Measurements from ENCODE around the gene SPAG16.

- TF ChIP-seq, protein P1, sequence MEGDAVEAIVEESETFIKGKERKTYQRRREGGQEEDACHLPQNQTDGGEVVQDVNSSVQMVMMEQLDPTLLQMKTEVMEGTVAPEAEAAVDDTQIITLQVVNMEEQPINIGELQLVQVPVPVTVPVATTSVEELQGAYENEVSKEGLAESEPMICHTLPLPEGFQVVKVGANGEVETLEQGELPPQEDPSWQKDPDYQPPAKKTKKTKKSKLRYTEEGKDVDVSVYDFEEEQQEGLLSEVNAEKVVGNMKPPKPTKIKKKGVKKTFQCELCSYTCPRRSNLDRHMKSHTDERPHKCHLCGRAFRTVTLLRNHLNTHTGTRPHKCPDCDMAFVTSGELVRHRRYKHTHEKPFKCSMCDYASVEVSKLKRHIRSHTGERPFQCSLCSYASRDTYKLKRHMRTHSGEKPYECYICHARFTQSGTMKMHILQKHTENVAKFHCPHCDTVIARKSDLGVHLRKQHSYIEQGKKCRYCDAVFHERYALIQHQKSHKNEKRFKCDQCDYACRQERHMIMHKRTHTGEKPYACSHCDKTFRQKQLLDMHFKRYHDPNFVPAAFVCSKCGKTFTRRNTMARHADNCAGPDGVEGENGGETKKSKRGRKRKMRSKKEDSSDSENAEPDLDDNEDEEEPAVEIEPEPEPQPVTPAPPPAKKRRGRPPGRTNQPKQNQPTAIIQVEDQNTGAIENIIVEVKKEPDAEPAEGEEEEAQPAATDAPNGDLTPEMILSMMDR (conservative IDR thresholded peaks at IDR 0.05) = no peak
- no peak for TF ChIP-seq EZH2 (IDR thresholded peaks at IDR 0.05; ENCODE audit: low read depth)
Observed at GRCh38 chr2:214174563-214174962, 890.3 kb downstream of the SPAG16 start.

Measured in PC-9 (cell line).